Fibroblast of lung (primary cell): ENCODE measurements around the gene SNORC.

Source experiments
- CTCF ChIP-seq, 2 donors: IDR thresholded peaks in 1 of 2; conservative IDR thresholded peaks in 1 of 2; 1 replicate in 1 of 2; 2 replicates in 1 of 2; pipeline ENCODE4 v1.5.1; 2011 to 2012; ENCODE audit warnings: low read length in 2 of 2, control low read depth in 1 of 2, inconsistent platforms in 1 of 2, low read depth in 1 of 2, mild to moderate bottlenecking in 1 of 2
- EZH2 ChIP-seq: IDR thresholded peaks from 2 replicates; pipeline ENCODE4 v1.5.1; 2012; ENCODE audit warnings: low read length, control low read depth, mild to moderate bottlenecking; ENCODE audit errors: missing control alignments

- TF ChIP-seq CTCF (conservative IDR thresholded peaks at IDR 0.05 in 1 of 2, IDR thresholded peaks at IDR 0.05 in 1 of 2; ENCODE audit: low read depth in 1 of 2, low read length in 2 of 2): no peak
- TF ChIP-seq EZH2: no peak
These were observed 24.0 kb upstream of the SNORC start for GRCh38 chr2:232846055-232846454.
